H4 (cell line): Measurements from ENCODE around the gene CFAP210. TPM values are rescaled to one million over a fixed set of nuclear protein-coding genes. Genes with fewer than 3 reads are reported as not detected.
"Not testable (repeated sequence)": the region's sequence is repeated elsewhere in the genome, so short reads cannot be mapped to it uniquely, and the experiment has no call there.

Source experiments
- DNase-seq: peaks from one replicate; pipeline ENCODE4 v3.0.0-alpha.2; 2015; ENCODE audit warnings: low spot score
- total RNA-seq: library from RNA; depleted of rRNA; stranded (reverse); fragments of >200 nt; shearing (Covaris generic); gene quantifications from 2 replicates; pipeline ENCODE4 v1.2.3, GENCODE V29; 2014; rRNA removed

CFAP210 gene
- total RNA-seq, 1 experiment from 2014 or later: not detected

GRCh38 chr2:169620509-169620908 is 73.7 kb downstream of the CFAP210 start:
- DNase-seq: no peak

DNA sequence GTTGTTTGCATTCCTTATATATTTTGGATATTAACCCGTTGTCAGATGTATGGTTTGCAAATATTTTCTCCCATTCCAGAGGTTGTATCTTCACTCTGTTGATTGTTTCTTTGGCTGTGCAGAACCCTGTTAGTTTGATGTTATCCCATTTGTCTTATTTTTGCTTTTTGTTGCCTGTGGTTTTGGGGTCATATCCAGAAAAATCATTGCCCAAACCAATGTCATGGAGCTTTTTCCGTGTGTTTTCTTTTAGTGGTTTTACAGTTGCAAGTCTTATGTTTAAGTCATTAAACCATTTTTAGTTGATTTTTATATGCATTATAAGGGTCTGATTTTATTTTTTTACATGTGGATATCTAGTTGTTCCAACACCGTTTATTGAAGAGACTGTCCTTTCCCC is 74.3 kb downstream of the CFAP210 start:
- no peak for DNase-seq

- DNase-seq: not testable (repeated sequence)
Observed at GRCh38 chr2:169615982-169616381, 78.2 kb downstream of the CFAP210 start.

DNA sequence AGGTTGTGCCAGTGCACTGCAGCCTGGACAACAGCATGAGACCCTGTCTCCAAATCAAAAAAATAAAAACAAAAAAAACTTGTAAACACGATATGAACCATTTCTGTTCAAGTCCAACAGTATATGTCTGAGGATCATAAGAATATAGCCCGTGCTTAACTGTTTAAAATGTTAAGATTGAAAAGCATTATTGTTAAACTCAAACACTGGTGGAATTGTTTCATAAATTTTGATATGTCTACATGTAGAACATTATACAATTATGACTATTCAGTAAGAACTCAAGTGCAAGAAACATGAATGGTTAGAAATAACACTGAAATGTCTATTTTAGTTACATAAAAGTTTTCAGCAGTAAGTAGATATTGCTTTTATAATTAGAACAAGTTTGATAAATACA is 80.3 kb downstream of the CFAP210 start:
- DNase-seq: no peak

DNA sequence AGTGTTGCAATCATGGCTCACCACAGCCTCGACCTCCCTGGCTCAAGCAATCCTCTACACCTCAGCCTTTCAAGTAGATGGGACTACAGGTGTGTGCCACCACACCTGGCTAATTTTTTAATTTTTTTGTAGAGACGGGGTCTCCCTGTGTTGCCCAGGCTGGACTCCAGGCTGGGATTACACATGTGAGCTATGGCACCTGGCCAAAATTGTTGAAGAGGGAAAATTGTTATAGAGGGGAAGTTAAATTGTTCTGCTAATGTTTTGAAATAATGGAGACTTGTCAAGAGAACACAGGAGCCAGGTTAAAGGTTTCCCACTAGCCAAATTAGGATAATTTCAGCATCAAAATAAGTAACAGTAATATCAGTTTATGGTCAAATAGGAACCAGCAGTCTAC is 84.9 kb downstream of the CFAP210 start:
- no peak for DNase-seq

DNA sequence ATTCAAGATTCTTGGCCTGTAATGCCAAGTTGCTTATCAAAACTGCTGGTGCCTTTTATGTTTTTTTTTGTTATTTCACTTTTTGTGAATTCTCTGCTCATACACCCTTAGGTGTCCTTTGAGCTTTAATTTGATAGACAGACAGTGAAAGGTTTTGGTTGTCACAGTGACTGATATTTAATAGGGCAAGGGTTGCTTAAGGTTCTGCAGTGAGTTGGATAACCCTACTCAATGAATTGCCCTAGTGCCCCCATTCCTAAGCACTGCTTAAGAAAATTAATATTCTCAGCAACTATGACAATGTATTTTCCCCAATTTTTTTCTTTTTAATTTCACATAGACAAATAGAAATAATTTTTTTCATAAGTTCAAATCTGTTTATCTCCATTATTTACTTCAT is 94.6 kb downstream of the CFAP210 start:
- DNase-seq: no peak

- DNase-seq: no peak
Observed at GRCh38 chr2:169598982-169599381, 95.2 kb downstream of the CFAP210 start.

DNA sequence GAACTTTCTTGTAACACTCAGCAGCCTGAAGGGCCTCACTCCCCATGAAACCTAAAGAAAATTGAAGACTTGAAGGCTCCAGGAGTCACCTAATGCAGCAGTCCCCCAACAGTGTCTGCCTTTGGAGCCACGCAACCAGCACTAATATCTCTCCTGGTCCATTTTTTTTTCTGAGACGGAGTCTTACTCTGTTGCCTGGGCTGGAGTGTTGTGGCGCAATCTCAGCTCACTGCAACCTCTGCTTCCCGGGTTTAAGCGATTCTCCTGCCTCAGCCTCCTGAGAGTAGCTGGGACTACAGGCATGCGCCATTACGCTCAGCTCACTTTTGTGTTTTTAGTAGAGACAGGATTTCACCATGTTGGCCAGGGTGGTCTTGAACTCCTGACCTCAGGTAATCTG is 97.7 kb downstream of the CFAP210 start:
- DNase-seq: not testable (repeated sequence)

Other genes with a start within 250 kb of the CFAP210 start
- 1.9 and 2.3 TPM in 2 replicates for gene BBS5, start 214.9 kb downstream of the CFAP210 start, total RNA-seq
- 0.23 TPM in 1 of 2 replicates, not detected in the other for gene KLHL41, start 184.7 kb downstream of the CFAP210 start, total RNA-seq
- gene FASTKD1, start 120.5 kb downstream of the CFAP210 start, total RNA-seq: 20.6 and 27.7 TPM in 2 replicates
- gene PPIG, start 110.1 kb downstream of the CFAP210 start, total RNA-seq: 15.8 and 21.3 TPM in 2 replicates
- 5.0 and 7.1 TPM in 2 replicates for gene PHOSPHO2, start 64 bp upstream of the CFAP210 start, total RNA-seq
- 9.4 and 11.7 TPM in 2 replicates for gene KLHL23, start 39.4 kb upstream of the CFAP210 start, total RNA-seq
- gene SSB, start 104.5 kb upstream of the CFAP210 start, total RNA-seq: 117 and 125 TPM in 2 replicates
- 96.3 and 128 TPM in 2 replicates for gene METTL5, start 130.5 kb upstream of the CFAP210 start, total RNA-seq
- 9.8 and 17.1 TPM in 2 replicates for gene UBR3, start 133.0 kb upstream of the CFAP210 start, total RNA-seq